ENCODE measurements around the gene FBXL16.
"Not testable (repeated sequence)": the region's sequence is repeated elsewhere in the genome, so short reads cannot be mapped to it uniquely, and the experiment has no call there.

Gene FBXL16, protein sequence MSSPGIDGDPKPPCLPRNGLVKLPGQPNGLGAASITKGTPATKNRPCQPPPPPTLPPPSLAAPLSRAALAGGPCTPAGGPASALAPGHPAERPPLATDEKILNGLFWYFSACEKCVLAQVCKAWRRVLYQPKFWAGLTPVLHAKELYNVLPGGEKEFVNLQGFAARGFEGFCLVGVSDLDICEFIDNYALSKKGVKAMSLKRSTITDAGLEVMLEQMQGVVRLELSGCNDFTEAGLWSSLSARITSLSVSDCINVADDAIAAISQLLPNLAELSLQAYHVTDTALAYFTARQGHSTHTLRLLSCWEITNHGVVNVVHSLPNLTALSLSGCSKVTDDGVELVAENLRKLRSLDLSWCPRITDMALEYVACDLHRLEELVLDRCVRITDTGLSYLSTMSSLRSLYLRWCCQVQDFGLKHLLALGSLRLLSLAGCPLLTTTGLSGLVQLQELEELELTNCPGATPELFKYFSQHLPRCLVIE

DNA sequence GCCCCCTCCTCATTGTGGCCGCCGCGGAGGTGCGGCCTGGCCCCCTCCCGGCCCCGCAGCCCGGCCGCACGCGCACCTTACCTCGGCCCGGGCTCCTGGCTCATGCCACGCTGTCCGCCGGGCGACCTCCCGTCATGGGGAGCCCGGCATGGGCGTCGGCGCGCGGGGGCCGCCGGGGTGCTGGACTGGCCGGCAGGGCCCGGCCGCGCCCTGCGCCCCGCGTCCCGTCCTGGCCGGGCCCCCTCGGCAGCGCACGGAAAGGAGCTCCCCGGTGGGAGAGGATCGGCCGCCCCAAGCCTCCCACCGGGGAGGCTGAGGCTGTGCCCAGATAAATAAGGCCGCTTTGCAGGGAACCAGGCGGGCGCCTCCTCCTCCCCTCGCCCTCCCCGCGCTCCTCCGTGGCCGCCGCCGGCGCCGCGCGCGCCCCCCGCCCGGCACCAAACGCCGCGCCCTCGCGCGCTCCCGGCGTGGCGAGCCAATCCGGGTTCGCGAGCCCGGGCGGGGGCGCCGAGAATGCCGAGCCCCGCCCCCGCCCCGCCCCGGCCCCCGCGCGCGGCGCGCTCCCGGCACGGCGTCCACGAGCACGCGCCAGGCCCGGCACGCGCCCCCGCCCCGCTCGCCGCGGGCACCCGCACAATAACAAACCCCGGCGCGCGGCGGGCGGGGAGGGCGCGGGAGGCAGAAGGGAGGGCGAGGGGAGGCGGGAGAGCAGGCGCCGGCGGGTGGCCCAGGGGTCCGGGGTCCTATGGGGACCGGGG lies at the start of gene FBXL16:
Gene FBXL16 (minus strand): TSS at position 371 of the 758 bp plus-strand sequence. CDS start 8,396 bp downstream, outside the sequence.
- DNase-seq (ENCODE audit: low read depth): no peak

- DNase-seq (ENCODE audit: low read depth): no peak
Measured at GRCh38 chr16:754656-755055, 49.1 kb upstream of the FBXL16 start.

DNA sequence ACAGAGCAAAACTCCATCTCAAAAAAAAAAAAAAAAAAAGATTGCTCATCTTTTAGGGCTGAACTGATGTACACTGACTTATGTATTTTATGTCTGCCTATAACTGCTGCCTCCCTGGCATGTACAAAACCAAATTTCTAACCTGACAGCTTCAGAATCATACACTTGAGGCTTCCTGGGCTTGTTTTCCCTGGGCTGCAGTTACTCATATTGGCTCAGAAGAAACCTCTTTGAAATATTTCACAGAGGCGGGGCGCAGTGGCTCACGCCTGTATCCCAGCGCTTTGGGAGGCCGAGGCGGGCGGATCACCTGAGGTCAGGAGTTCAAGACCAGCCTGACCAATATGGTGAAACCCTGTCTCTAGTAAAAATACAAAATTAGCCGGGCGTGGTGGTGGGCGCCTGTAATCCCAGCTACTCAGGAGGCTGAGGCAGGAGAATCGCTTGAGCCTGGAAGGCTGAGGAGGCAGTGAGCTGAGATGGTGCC lies 48.6 kb upstream of the FBXL16 start:
- not testable (repeated sequence) for DNase-seq (ENCODE audit: low read depth)

DNA sequence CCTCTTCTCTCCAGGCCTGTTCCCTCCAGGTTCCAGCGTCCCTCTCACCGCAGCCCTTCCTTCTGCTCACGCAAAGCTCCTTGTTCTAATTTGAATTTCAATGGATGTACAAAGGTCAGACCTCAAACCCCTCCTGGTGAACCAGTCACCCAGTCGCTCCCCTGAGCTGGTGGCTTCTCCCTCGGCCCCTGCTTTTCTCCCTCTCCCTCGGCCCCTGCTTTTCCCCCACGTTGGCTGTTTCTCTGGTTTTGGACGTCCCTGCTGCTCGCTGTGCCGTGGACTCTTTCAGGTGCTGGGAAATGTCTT lies 46.4 kb upstream of the FBXL16 start:
- DNase-seq (ENCODE audit: low read depth): no peak

DNA sequence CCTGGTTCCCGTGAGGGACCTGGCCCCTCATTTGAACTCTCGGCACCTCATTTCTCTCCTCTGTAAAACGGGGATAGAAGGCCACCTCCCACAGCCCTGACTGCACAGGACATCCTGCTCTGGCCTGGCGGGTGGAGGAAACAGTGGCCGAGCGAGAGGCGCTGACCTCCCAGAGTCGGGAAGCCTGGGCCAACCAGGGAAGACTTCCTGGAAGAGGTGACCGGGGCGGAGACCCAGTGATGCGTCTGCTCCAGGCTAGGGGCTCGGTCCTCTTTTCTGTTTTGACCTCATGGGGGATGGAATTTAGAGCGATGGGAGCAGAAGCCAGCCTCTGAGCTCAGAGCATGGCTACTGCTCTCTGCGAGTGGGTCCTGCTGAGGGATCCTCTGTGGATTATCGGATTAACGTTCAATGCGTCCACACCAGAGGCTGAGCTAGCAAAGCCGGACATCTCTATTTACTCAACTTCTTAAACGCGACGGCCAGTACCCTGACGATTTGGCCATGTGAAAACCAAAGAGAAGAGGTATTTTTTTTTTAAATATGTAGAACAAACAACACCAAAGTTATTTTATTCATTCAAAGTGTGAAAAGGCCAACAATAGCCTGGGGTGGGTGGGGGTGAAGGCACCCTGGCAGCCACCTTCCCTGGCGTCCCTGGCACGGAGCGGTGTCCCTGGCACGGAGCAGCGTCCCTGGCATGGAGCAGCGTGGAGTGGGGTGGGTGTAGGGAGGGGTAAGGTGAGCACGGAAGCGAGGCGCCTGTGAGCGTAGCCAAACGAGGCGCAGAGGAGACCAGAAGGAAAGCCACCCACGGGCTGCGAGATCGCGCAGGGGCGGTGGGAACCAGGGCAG lies 45.8 kb upstream of the FBXL16 start:
- DNase-seq (ENCODE audit: low read depth): no peak

DNA sequence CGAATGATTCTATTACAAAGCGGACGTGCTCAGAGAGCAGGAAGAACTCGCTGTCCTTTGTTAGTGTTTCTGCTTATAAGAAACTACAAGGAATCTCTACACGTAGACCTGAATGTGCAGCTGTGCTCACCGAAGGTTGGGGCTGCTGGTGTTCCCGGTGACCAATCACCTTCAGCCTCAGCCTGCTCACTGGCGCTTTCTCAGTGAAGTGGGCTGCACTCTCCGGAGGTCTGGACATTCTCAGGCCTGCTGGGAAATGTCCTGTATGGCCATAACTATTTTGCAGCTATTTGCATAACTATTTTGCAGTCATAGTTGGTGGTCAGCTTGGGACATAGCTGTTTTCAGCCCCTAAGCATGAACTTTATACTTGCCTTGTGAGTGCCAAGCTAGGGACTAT lies 44.9 kb upstream of the FBXL16 start:
- no peak for DNase-seq (ENCODE audit: low read depth)

- peak; percentile 72 for DNase-seq (ENCODE audit: low read depth)
Measured at GRCh38 chr16:749010-749409, 43.4 kb upstream of the FBXL16 start.

GRCh38 chr16:747978-748746 lies 42.6 kb upstream of the FBXL16 start:
- no peak for DNase-seq (ENCODE audit: low read depth)

DNA sequence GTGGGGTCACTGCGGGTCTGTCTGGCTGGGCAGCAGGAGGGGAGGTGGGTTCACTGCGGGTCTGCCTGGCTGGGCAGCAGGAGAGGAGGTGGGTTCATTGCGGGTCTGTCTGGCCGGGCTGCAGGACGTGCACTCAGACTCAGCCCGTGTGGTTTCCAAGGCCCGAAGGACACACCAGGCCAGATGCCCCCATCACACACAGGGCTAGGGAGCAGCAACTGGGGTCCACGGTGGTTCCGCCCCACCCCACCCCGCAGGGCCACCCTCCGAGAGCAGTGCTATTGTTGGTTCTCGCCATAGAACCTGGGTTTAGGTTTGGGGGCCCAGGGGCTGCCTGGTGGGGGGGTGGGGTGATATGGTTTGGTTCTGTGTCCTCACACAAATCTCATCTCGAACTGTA lies 41.0 kb upstream of the FBXL16 start:
- DNase-seq (ENCODE audit: low read depth): no peak

DNA sequence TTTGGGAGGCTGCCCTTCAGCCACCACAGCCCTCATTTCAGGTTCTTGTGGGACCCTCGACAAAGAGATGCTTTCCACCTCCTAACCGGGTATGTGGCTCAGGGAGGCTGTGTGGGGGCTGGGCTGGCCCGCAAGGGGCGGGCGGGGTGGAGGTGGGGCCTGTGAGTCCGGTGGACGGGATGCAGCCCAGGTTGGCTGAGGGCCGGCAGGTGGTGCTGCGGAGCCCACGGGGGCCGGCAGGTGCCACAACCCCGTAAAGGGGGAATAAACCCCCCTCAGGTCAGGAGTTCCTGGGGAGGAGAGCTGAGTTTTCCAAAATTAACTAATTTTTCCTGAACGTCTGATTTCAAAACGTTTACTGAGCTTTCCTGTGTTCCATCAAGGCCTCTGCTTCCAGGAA lies 40.1 kb upstream of the FBXL16 start:
- DNase-seq (ENCODE audit: low read depth): no peak

DNA sequence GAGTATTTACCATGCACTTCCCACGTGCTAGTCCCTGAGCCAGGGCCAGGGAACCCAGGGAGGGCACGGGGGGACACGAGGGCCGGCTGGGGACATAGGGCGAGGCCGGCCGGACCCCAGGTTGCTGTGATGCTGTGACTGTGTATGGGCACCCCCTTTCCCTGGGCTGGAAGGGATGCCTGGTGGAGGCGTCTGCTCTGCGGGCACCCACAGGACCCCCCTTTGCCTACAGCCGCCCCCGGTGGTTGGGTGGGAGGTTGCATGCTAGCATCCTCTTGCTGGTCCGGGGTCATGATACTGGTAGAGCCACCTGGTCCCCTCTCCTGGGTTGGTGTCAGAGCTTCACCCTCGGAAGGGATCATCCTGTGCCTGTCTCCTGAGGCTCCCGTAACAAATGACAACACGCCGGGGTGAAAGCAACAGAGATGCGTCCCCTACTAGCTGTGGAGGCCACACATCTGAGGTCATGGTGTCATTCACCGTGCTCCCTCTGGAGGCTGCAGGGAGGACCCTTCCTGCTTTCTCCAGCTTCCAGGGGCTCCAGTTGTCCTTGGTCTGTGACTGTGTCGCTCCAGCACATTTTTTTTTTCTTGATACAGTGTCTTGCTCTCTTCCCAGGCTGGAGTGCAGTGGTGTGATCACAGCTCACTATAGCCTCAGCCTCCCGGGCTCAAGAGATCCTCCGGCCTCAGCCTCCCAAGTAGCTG lies 38.3 kb upstream of the FBXL16 start:
- DNase-seq (ENCODE audit: low read depth): no peak

DNA sequence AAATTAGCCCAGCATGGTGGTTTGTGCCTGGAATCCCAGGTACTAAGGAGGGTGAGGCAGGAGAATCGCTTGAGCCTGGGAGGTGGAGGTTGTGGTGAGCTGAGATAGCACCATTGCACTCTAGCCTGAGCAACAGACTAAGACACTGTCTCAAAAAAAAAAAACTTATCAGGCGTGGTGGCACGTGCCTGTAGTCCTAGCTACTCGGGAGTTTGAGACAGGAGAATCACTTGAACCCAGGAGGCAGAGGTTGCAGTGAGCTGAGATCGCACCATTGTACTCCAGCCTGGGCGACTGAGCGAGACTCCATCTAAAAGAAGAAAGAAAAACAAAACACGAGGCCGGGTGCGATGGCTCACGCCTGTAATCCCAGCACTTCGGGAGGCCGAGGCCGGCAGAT lies 37.3 kb upstream of the FBXL16 start:
- not testable (repeated sequence) for DNase-seq (ENCODE audit: low read depth)

GRCh38 chr16:741986-742629 lies 36.5 kb upstream of the FBXL16 start:
- no peak for DNase-seq (ENCODE audit: low read depth)

DNA sequence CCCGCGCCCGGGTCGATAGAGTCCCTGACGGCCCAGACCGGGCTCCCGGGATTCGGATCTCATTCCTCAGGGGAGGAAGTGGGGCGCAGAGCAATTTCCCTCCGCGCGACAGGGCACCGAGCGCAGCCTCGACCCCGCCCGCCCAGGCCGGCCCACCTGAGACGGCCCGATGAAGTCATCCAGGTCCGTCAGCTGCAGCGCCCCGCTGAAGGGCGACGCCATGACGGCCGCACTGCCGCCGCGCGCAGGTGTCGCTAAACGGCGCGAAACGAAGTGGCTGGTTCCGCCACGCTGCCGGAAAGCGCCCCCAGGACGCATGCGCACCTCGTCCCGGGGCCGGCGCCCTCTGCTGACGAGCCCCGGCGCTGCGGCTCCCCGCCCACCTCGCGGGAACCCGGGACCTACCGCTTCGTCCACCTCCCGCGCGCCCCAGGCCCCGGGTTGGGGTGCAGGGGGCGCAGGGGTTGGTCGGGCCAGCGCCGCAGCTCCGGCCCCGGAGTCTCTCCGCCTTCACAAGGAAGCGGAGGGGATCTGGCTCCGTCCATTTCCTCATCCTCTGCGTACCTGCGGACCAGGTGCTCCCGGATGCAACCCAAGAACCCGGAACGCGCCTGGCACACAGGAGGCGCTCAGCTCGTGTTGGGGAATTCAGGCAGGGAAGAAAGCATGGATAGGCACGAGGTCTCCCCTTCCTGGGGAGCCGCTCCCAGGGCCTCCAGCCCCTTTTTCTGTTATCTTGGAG lies 35.3 kb upstream of the FBXL16 start, which contains the start of gene CIAO3:
Gene CIAO3 (minus strand): TSS at position 234 of the 742 bp plus-strand sequence. CDS start 12 bp downstream, at position 222.
- DNase-seq (ENCODE audit: low read depth): peak; percentile 68

- DNase-seq (ENCODE audit: low read depth): no peak
Measured at GRCh38 chr16:740459-740763, 34.8 kb upstream of the FBXL16 start.

GRCh38 chr16:739560-740458 lies 34.2 kb upstream of the FBXL16 start:
- DNase-seq (ENCODE audit: low read depth): no peak

DNA sequence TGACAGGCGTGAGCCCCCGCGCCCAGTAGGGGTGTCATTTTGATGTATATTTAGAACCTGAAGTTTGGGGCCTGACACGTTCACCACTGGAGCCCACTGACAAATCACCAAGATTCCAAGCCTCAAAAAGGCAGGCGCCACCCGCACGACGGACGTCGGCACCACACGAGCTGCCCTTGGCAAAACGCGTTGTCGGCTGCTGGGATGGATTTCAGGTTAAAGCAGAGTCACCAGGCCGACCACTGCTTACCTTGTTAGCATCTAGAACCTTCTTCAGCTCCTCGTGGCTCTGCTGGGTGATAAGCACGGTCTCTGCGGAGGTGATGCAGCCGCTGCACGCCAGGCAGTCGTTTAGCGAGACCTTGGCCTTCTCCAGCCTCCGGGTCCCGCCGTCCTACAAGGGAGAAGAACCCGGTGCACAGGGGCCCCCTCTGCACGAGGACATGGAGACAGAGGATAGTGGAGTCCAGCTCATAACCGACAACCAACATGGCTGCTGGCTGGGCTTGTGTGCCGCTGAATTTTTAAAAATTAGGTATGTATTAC lies 31.4 kb upstream of the FBXL16 start:
- no peak for DNase-seq (ENCODE audit: low read depth)

GRCh38 chr16:735982-736453 lies 30.4 kb upstream of the FBXL16 start:
- DNase-seq (ENCODE audit: low read depth): no peak

Measured in stromal cell of bone marrow (primary cell).